Rectal smooth muscle tissue (tissue), 1 donor: ENCODE measurements around the gene SMS.

Experiments used
- H3K27ac ChIP-seq: one replicate; pipeline ENCODE4 v1.7.0; 2013; ENCODE audit warnings: low read depth, low read length, inconsistent platforms
- H3K27me3 ChIP-seq: one replicate; pipeline ENCODE4 v1.7.0; 2013; ENCODE audit warnings: low read length; ENCODE audit not compliant: control insufficient read depth, insufficient read depth
- H3K36me3 ChIP-seq: one replicate; pipeline ENCODE4 v1.7.0; 2013; ENCODE audit warnings: low read length; ENCODE audit not compliant: control insufficient read depth, insufficient read depth
- H3K4me1 ChIP-seq: one replicate; pipeline ENCODE4 v1.7.0; 2013; ENCODE audit warnings: low read length; ENCODE audit not compliant: control insufficient read depth, insufficient read depth
- H3K4me3 ChIP-seq: one replicate; pipeline ENCODE4 v1.7.0; 2013; ENCODE audit warnings: low read length
- H3K9ac ChIP-seq: one replicate; pipeline ENCODE4 v1.7.0; 2013; ENCODE audit warnings: low read length

Gene SMS

GRCh38 chrX:21956783-21957182, 16.3 kb downstream of the SMS start:
- no peaks in the 10 kb centered on the region for H3K4me1 ChIP-seq
- H3K36me3 ChIP-seq = no peaks in the 10 kb centered on the region
- no peaks in the 10 kb centered on the region for H3K27me3 ChIP-seq
- no peak overlapping the region for H3K27ac ChIP-seq
- no peak overlapping the region for H3K9ac ChIP-seq
- no peak overlapping the region for H3K4me3 ChIP-seq

GRCh38 chrX:21958187-21958586, 17.7 kb downstream of the SMS start:
- Histone ChIP-seq H3K4me1 (no peaks in the 10 kb centered on the region), H3K27me3 (no peaks in the 10 kb centered on the region), H3K27ac (no peak overlapping the region), H3K9ac (no peak overlapping the region), H3K4me3 (no peak overlapping the region), H3K36me3 (no peaks in the 10 kb centered on the region)

- Histone ChIP-seq H3K27ac (no peak overlapping the region), H3K36me3 (no peaks in the 10 kb centered on the region), H3K4me3 (no peak overlapping the region), H3K9ac (no peak overlapping the region), H3K27me3 (no peaks in the 10 kb centered on the region), H3K4me1 (no peaks in the 10 kb centered on the region)
Measured at GRCh38 chrX:21958916-21959315, 18.4 kb downstream of the SMS start.

- H3K9ac ChIP-seq = no peak overlapping the region
- H3K27me3 ChIP-seq = no peaks in the 10 kb centered on the region
- H3K36me3 ChIP-seq = no peaks in the 10 kb centered on the region
- no peaks in the 10 kb centered on the region for H3K4me1 ChIP-seq
- H3K4me3 ChIP-seq = no peak overlapping the region
- H3K27ac ChIP-seq = no peak overlapping the region
Measured at GRCh38 chrX:21959362-21960051, 19.0 kb downstream of the SMS start.

GRCh38 chrX:21960569-21961541, 20.3 kb downstream of the SMS start:
- no peaks in the 10 kb centered on the region for H3K4me1 ChIP-seq
- H3K4me3 ChIP-seq = no peak overlapping the region
- H3K9ac ChIP-seq = no peak overlapping the region
- no peaks in the 10 kb centered on the region for H3K27me3 ChIP-seq
- H3K27ac ChIP-seq = no peak overlapping the region
- H3K36me3 ChIP-seq = no peaks in the 10 kb centered on the region

- H3K4me1 ChIP-seq = no peaks in the 10 kb centered on the region
- no peaks in the 10 kb centered on the region for H3K27me3 ChIP-seq
- no peak overlapping the region for H3K9ac ChIP-seq
- no peaks in the 10 kb centered on the region for H3K36me3 ChIP-seq
- no peak overlapping the region for H3K4me3 ChIP-seq
- no peak overlapping the region for H3K27ac ChIP-seq
Measured at GRCh38 chrX:21962361-21962760, 21.9 kb downstream of the SMS start.

GRCh38 chrX:21963269-21963668, 22.8 kb downstream of the SMS start:
- H3K4me1 ChIP-seq = no peaks in the 10 kb centered on the region
- no peak overlapping the region for H3K4me3 ChIP-seq
- H3K27ac ChIP-seq = no peak overlapping the region

GRCh38 chrX:21963731-21964405, 23.4 kb downstream of the SMS start:
- Histone ChIP-seq H3K36me3 (no peaks in the 10 kb centered on the region), H3K27me3 (no peaks in the 10 kb centered on the region), H3K4me1 (no peaks in the 10 kb centered on the region), H3K9ac (no peak overlapping the region), H3K4me3 (no peak overlapping the region), H3K27ac (no peak overlapping the region)

More at GRCh38 chrX:21963269-21963668, 22.8 kb downstream of the SMS start:
- Histone ChIP-seq H3K27me3 (no peaks in the 10 kb centered on the region), H3K9ac (no peak overlapping the region), H3K36me3 (no peaks in the 10 kb centered on the region)

- Histone ChIP-seq H3K9ac (no peak overlapping the region), H3K36me3 (no peaks in the 10 kb centered on the region), H3K4me3 (no peak overlapping the region), H3K27ac (no peak overlapping the region), H3K27me3 (no peaks in the 10 kb centered on the region), H3K4me1 (no peaks in the 10 kb centered on the region)
Measured at GRCh38 chrX:21966866-21967265, 26.4 kb downstream of the SMS start.

- no peak overlapping the region for H3K27ac ChIP-seq
- H3K4me3 ChIP-seq = no peak overlapping the region
- H3K4me1 ChIP-seq = no peaks in the 10 kb centered on the region
- H3K9ac ChIP-seq = no peak overlapping the region
- H3K36me3 ChIP-seq = no peaks in the 10 kb centered on the region
- H3K27me3 ChIP-seq = no peaks in the 10 kb centered on the region
Measured at GRCh38 chrX:21968333-21968732, 27.8 kb downstream of the SMS start.

- no peak overlapping the region for H3K9ac ChIP-seq
- no peaks in the 10 kb centered on the region for H3K36me3 ChIP-seq
- H3K4me3 ChIP-seq = no peak overlapping the region
- H3K4me1 ChIP-seq = peaks cover 2% of the 10 kb centered on the region
- no peaks in the 10 kb centered on the region for H3K27me3 ChIP-seq
- no peak overlapping the region for H3K27ac ChIP-seq
Measured at GRCh38 chrX:21970326-21970725, 29.8 kb downstream of the SMS start.

- no peak overlapping the region for H3K27ac ChIP-seq
- no peak overlapping the region for H3K4me3 ChIP-seq
- no peak overlapping the region for H3K9ac ChIP-seq
- peaks cover 2% of the 10 kb centered on the region for H3K4me1 ChIP-seq
- H3K27me3 ChIP-seq = no peaks in the 10 kb centered on the region
- no peaks in the 10 kb centered on the region for H3K36me3 ChIP-seq
Measured at GRCh38 chrX:21972046-21972445, 31.5 kb downstream of the SMS start.
